GM12872 (cell line): Measurements from ENCODE around the gene AKR1E2.

Experiments
- CTCF ChIP-seq: IDR thresholded peaks from 3 replicates; pipeline ENCODE4 v1.5.1; 2011; ENCODE audit warnings: low read depth, mild to moderate bottlenecking, low read length, moderate library complexity; ENCODE audit not compliant: insufficient read depth

Gene AKR1E2

DNA sequence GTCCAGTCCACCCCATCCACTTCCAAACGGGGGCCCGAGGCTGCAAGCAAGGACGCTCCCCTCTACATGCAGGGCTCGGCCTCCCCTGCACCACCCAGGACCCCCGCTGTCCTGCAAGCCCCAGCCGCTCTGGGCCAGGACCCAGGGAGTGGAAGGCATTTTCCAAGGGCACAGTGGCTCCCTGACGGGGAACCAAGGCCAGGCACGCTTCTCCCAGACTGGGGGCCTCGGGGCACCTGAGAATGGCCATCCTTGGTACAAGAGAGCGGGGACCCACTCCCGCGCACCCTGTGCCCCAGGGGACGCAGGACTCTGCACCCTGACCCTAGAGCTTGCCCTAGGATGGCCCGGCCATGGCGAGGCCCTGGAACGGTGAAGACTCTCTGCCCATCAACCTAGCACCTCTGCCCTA, 545 bp upstream of the AKR1E2 start:
- no peak for TF ChIP-seq CTCF

DNA sequence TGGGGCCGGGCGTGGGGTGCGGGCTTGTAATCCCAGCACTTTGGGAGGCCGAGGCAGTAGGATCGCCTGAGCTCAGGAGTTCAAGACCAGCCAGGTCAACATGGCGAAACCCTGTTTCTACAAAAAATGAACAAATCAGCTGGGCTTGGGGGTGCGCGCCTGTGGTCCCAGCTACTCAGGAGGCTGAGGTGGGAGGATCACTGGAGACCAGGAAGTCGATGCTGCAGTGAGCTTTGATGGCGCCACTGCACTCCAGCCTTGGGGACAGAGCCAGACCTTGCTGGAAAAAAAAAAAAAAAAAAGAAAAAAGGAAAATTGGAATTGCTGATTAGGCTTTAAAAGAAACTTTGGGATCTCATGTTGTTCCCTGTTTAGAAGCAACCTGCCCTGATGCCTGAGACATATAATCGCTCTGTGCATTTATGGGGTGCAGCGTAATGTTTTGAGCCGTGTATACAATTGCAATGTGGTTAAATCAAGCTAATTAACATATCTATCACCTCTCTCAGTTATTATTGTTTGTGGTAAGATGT, 851 bp downstream of the AKR1E2 start:
- no peak for TF ChIP-seq CTCF

DNA sequence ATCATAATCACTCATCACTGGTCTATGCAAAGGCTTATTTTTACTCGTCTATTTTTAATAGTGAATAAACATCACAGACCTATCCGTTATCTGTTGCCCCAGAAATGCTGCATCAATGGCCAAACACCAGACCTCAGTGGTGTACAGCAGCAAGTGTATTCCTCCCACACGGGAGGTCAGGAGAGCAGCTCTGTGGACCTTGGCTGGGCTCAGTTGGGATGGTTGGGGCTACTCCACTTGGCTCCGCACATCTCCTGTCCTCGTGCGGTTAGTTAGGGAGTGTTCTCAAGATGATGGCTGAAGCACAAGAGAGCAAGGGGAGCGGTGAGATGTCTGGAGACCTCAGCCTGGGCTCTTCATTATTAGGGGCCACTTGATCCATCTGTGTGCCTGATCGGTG, 2.0 kb downstream of the AKR1E2 start:
- TF ChIP-seq CTCF, result no peak

GRCh38 chr10:4830551-4830950, 4.5 kb downstream of the AKR1E2 start:
- TF ChIP-seq CTCF, result no peak

GRCh38 chr10:4831091-4831490, 5.1 kb downstream of the AKR1E2 start:
- no peak for TF ChIP-seq CTCF

- TF ChIP-seq CTCF, result no peak
Observed at GRCh38 chr10:4833286-4833685, 7.3 kb downstream of the AKR1E2 start.

GRCh38 chr10:4834898-4835405, 8.9 kb downstream of the AKR1E2 start:
- TF ChIP-seq CTCF, result no peak
